ENCODE data around the gene GRIK3.

- TF ChIP-seq, protein P1, sequence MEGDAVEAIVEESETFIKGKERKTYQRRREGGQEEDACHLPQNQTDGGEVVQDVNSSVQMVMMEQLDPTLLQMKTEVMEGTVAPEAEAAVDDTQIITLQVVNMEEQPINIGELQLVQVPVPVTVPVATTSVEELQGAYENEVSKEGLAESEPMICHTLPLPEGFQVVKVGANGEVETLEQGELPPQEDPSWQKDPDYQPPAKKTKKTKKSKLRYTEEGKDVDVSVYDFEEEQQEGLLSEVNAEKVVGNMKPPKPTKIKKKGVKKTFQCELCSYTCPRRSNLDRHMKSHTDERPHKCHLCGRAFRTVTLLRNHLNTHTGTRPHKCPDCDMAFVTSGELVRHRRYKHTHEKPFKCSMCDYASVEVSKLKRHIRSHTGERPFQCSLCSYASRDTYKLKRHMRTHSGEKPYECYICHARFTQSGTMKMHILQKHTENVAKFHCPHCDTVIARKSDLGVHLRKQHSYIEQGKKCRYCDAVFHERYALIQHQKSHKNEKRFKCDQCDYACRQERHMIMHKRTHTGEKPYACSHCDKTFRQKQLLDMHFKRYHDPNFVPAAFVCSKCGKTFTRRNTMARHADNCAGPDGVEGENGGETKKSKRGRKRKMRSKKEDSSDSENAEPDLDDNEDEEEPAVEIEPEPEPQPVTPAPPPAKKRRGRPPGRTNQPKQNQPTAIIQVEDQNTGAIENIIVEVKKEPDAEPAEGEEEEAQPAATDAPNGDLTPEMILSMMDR (conservative IDR thresholded peaks at IDR 0.05 in 1 of 2, IDR thresholded peaks at IDR 0.05 in 1 of 2; ENCODE audit: extremely low read depth in 1 of 2, insufficient read depth in 1 of 2, low read depth in 1 of 2, low read length in 2 of 2) = no peak
- no peak for TF ChIP-seq EZH2 (IDR thresholded peaks at IDR 0.05; ENCODE audit: borderline replicate concordance, low read length)
Measured at GRCh38 chr1:36977731-36978406, 56.4 kb downstream of the GRIK3 start.
